Adipocyte (in vitro differentiated cells): Measurements from ENCODE around the gene HENMT1.
"Not testable (repeated sequence)": the region's sequence is repeated elsewhere in the genome, so short reads cannot be mapped to it uniquely, and the experiment has no call there.

Experiments used
- DNase-seq: peaks from one replicate; pipeline ENCODE4 v3.0.0-alpha.2; 2015; ENCODE audit warnings: low read depth
- H3K27me3 ChIP-seq: replicated peaks from 2 replicates; pipeline ENCODE4 v1.7.0; 2013; ENCODE audit warnings: mild to moderate bottlenecking, low read length, moderate library complexity; ENCODE audit not compliant: control insufficient read depth, insufficient read depth
- H3K36me3 ChIP-seq: 2 replicates; pipeline ENCODE4 v1.7.0; 2013; ENCODE audit warnings: low read length, mild to moderate bottlenecking, moderate library complexity; ENCODE audit not compliant: control insufficient read depth, insufficient read depth, severe bottlenecking
- H3K4me1 ChIP-seq: 2 replicates; pipeline ENCODE4 v1.7.0; 2013; ENCODE audit warnings: mild to moderate bottlenecking, low read length, moderate library complexity; ENCODE audit not compliant: control insufficient read depth, insufficient read depth
- H3K4me3 ChIP-seq: 2 replicates; pipeline ENCODE4 v1.7.0; 2013; ENCODE audit warnings: mild to moderate bottlenecking, low read length, moderate library complexity
- H3K9ac ChIP-seq: 2 replicates; pipeline ENCODE4 v1.7.0; 2013; ENCODE audit warnings: mild to moderate bottlenecking, low read length, moderate library complexity
- H3K9me3 ChIP-seq: 2 replicates; pipeline ENCODE4 v1.7.0; 2013; ENCODE audit warnings: mild to moderate bottlenecking, low read length, moderate library complexity; ENCODE audit not compliant: control insufficient read depth

Gene HENMT1

GRCh38 chr1:108691942-108692723, 31.2 kb upstream of the HENMT1 start, which contains the start of gene PRPF38B:
TSS of gene PRPF38B (plus strand) at chr1:108692310. CDS start at chr1:108692592, 282 bp downstream.
- H3K9me3 ChIP-seq, result no peaks in the 10 kb centered on the region
- DNase-seq, result peak; percentile 98
- peaks cover 17% of the 10 kb centered on the region for H3K36me3 ChIP-seq
- H3K9ac ChIP-seq, result peak within 1 kb of the TSS; percentile 97
- peak within 1 kb of the TSS; percentile 98 for H3K4me3 ChIP-seq
- H3K27me3 ChIP-seq, result no peaks in the 10 kb centered on the region
- peaks cover 18% of the 10 kb centered on the region for H3K4me1 ChIP-seq

GRCh38 chr1:108691128-108691941, 30.4 kb upstream of the HENMT1 start:
- peaks cover 26% of the 10 kb centered on the region for H3K4me1 ChIP-seq
- H3K9me3 ChIP-seq, result no peaks in the 10 kb centered on the region
- peaks cover 9% of the 10 kb centered on the region for H3K36me3 ChIP-seq
- H3K4me3 ChIP-seq, result peak overlapping the region; percentile 98
- no peaks in the 10 kb centered on the region for H3K27me3 ChIP-seq
- DNase-seq, result peak; percentile 54
- peak overlapping the region; percentile 97 for H3K9ac ChIP-seq

- H3K36me3 ChIP-seq, result no peaks in the 10 kb centered on the region
- no peak overlapping the region for H3K4me3 ChIP-seq
- peaks cover 10% of the 10 kb centered on the region for H3K27me3 ChIP-seq
- peaks cover 18% of the 10 kb centered on the region for H3K4me1 ChIP-seq
- H3K9me3 ChIP-seq, result no peaks in the 10 kb centered on the region
- peak overlapping the region; percentile 34 for H3K9ac ChIP-seq
- peak; percentile 56 for DNase-seq
Measured at GRCh38 chr1:108686614-108687313, 25.9 kb upstream of the HENMT1 start.

- Histone ChIP-seq H3K36me3 (no peaks in the 10 kb centered on the region), H3K4me3 (no peak overlapping the region), H3K9me3 (no peaks in the 10 kb centered on the region), H3K4me1 (peaks cover 12% of the 10 kb centered on the region), H3K9ac (no peak overlapping the region), H3K27me3 (peaks cover 10% of the 10 kb centered on the region)
- no peak for DNase-seq
Measured at GRCh38 chr1:108685529-108685928, 24.6 kb upstream of the HENMT1 start.

- H3K36me3 ChIP-seq, H3K27me3 ChIP-seq, DNase-seq, H3K4me3 ChIP-seq, H3K9ac ChIP-seq, H3K4me1 ChIP-seq, H3K9me3 ChIP-seq: not testable (repeated sequence)
Measured at GRCh38 chr1:108681701-108682100, 20.8 kb upstream of the HENMT1 start.

- no peak for DNase-seq
- Histone ChIP-seq H3K9me3 (no peaks in the 10 kb centered on the region), H3K9ac (no peak overlapping the region), H3K36me3 (no peaks in the 10 kb centered on the region), H3K4me1 (no peaks in the 10 kb centered on the region), H3K4me3 (no peak overlapping the region), H3K27me3 (peaks cover 10% of the 10 kb centered on the region)
Measured at GRCh38 chr1:108679586-108680213, 18.8 kb upstream of the HENMT1 start.

- H3K4me1 ChIP-seq, result no peaks in the 10 kb centered on the region
- peaks cover 10% of the 10 kb centered on the region for H3K27me3 ChIP-seq
- no peaks in the 10 kb centered on the region for H3K36me3 ChIP-seq
- no peak overlapping the region for H3K4me3 ChIP-seq
- no peak overlapping the region for H3K9ac ChIP-seq
- no peak for DNase-seq
- no peaks in the 10 kb centered on the region for H3K9me3 ChIP-seq
Measured at GRCh38 chr1:108678706-108679105, 17.8 kb upstream of the HENMT1 start.

- no peaks in the 10 kb centered on the region for H3K27me3 ChIP-seq
- no peak overlapping the region for H3K9ac ChIP-seq
- peaks cover 6% of the 10 kb centered on the region for H3K9me3 ChIP-seq
- no peak for DNase-seq
- no peak overlapping the region for H3K4me3 ChIP-seq
- peaks cover 7% of the 10 kb centered on the region for H3K4me1 ChIP-seq
- no peaks in the 10 kb centered on the region for H3K36me3 ChIP-seq
Measured at GRCh38 chr1:108671143-108671542, 10.2 kb upstream of the HENMT1 start.

- Histone ChIP-seq H3K27me3 (no peaks in the 10 kb centered on the region), H3K36me3 (no peaks in the 10 kb centered on the region), H3K4me1 (peaks cover 7% of the 10 kb centered on the region), H3K9ac (no peak overlapping the region), H3K4me3 (no peak overlapping the region), H3K9me3 (peaks cover 6% of the 10 kb centered on the region)
- peak; percentile 40 for DNase-seq
Measured at GRCh38 chr1:108670131-108670773, 9.4 kb upstream of the HENMT1 start.

GRCh38 chr1:108669679-108670078, 8.8 kb upstream of the HENMT1 start:
- peaks cover 6% of the 10 kb centered on the region for H3K9me3 ChIP-seq
- no peak overlapping the region for H3K4me3 ChIP-seq
- no peak for DNase-seq
- H3K27me3 ChIP-seq, result no peaks in the 10 kb centered on the region
- H3K36me3 ChIP-seq, result no peaks in the 10 kb centered on the region
- peaks cover 7% of the 10 kb centered on the region for H3K4me1 ChIP-seq
- no peak overlapping the region for H3K9ac ChIP-seq
